ENCODE data around the gene SLC9A3.

SLC9A3 gene

GRCh38 chr5:539469-540070 lies 15.3 kb upstream of the SLC9A3 start:
- no peak for DNase-seq

- DNase-seq: no peak
These were observed 14.7 kb upstream of the SLC9A3 start for GRCh38 chr5:538801-539468.

GRCh38 chr5:538271-538771 lies 14.1 kb upstream of the SLC9A3 start:
- DNase-seq: no peak

GRCh38 chr5:537621-538071 lies 13.4 kb upstream of the SLC9A3 start:
- DNase-seq: no peak

GRCh38 chr5:537098-537497 lies 12.8 kb upstream of the SLC9A3 start:
- DNase-seq: no peak

- no peak for DNase-seq
These were observed 11.8 kb upstream of the SLC9A3 start for GRCh38 chr5:535846-536698.

- DNase-seq: no peak
These were observed 10.8 kb upstream of the SLC9A3 start for GRCh38 chr5:534743-535671.

- no peak for DNase-seq
These were observed 9.9 kb upstream of the SLC9A3 start for GRCh38 chr5:533955-534742.

- DNase-seq: no peak
These were observed 9.2 kb upstream of the SLC9A3 start for GRCh38 chr5:533243-533954.

- no peak for DNase-seq
These were observed 8.4 kb upstream of the SLC9A3 start for GRCh38 chr5:532521-533242.

- no peak for DNase-seq
These were observed 7.6 kb upstream of the SLC9A3 start for GRCh38 chr5:531749-532315.

- DNase-seq: peak; percentile 58
These were observed 7.0 kb upstream of the SLC9A3 start for GRCh38 chr5:531101-531748.

GRCh38 chr5:530001-530955 lies 6.0 kb upstream of the SLC9A3 start:
- DNase-seq: no peak

GRCh38 chr5:528629-529511 lies 4.6 kb upstream of the SLC9A3 start:
- DNase-seq: no peak

- DNase-seq: no peak
These were observed 3.7 kb upstream of the SLC9A3 start for GRCh38 chr5:527646-528628.

Data from right kidney (tissue), 1 donor.